Measurements from ENCODE around the gene PLCB1. TPM values are rescaled to one million over a fixed set of nuclear protein-coding genes. Genes with fewer than 3 reads are reported as not detected.

The PLCB1 gene
- total RNA-seq, 2 experiments from 2014 or later: 1.9 to 2.2 TPM

DNA sequence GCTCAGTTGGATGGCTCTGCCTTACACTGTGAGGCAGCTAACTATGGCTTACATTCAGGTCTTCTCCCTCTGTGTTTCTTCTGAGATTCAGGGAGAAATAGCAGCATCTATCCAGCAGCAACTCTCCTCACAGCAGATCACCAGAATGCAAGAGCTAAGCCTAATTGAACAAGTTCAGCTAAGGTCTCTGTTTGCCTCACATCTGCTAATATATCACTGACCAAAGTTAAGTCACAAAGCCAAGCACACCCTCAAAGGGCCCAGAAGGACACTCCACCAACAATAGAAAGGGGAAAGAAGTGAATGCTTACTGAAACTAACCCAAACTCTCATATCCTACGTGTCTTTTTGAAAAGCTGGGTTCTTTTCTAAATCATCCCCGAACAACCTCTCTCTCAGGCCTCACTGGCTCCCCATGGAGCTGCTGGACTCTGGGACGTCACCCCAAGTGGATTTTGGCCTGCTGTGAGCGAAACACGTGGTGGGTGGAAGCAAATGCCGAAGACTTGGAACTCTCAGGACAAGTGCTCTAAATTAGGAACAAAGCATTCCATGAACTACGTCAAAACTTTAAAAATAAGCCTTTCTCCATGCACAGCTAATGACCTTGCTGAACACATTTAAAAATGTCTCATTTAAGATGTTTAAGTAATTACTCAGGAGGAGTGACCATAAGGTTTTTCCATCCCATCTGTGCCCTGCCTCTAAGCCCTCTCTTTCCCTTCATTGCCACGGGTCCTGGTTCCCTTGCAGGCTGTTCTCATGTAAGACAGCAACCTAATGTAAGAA, 769.4 kb downstream of the PLCB1 start:
- ChIA-PET CTCF (no interaction called here), POLR2A (no interaction called here)
- Mint-ChIP-seq H3K36me3 (ENCODE audit: low read depth) (no peaks in the 10 kb centered on the region), H3K4me1 (no peaks in the 10 kb centered on the region), H3K4me3 (no peak overlapping the region), H3K9me3 (peaks cover 3% of the 10 kb centered on the region), H3K27me3 (no peaks in the 10 kb centered on the region), H3K27ac (no peak overlapping the region)
- DNase-seq: no peak

DNA sequence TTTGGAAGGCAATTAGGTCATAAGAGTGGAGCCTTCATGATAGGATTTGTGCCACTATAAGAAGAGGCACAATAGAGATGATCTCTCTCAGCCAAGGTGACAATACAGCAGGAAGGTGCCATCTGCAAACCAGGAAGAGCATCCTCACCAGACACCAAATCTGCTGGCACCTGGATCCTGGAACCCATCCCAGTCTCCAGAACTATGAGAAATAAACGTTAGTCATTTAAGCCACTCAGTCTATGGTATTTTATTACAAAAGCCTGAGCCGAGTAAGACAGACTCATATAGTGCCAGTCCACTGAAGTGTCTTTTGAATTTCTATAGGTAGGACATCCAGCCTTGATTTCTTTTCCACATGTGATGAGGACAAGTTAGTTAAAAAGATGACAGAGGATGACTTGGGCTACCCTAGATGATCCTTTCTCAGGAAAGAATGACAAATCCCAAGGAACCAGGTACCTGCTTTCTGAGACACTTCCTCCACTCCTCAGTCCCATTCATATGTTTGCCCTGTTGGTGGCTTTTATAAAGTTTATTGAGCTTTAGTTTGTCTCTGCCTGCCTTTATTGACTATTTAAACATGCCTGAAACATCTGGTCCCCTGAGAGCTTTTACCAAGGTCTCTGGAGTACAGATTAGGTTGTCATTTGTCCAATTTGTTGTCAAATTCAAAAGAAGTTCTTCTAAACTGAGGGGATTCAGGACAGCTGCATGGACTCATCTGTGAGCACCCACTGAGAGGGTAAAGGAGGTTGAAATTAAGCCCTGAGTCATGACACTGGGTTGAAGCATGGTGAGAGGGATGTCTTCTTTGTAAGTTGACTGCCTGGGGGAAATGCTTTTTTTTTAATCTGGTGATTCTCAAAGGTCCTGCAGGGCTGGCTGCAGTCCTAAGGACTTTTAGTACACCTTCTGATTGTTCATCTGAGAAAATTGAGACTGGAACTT, 771.9 kb downstream of the PLCB1 start:
- H3K9me3 Mint-ChIP-seq: peaks cover 3% of the 10 kb centered on the region
- ChIA-PET CTCF (no interaction called here), POLR2A (no interaction called here)
- no peak overlapping the region for H3K4me3 Mint-ChIP-seq
- DNase-seq: no peak
- no peaks in the 10 kb centered on the region for H3K4me1 Mint-ChIP-seq
- H3K27ac Mint-ChIP-seq: no peak overlapping the region
- no peaks in the 10 kb centered on the region for H3K27me3 Mint-ChIP-seq
- H3K36me3 Mint-ChIP-seq (ENCODE audit: low read depth): no peaks in the 10 kb centered on the region

DNA sequence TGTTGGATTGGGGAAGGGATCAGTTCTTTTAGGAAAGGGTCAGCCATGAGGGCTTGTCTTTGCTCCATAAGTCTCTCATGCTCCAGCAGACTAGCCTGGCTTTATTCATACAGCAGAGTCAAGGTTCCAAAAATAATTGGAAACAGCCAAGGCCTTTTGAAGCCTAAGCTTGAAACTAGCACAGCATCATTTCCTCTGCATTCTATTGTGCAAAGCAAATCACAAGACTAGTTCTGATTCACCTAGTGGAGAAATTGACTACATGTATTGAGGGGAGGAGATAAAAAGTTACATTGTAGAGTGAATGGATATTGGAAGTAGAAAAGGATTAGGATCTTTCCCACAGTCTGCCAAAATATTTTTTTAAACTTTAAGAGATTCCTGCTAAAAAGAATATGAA, 777.5 kb downstream of the PLCB1 start:
- no peaks in the 10 kb centered on the region for H3K27me3 Mint-ChIP-seq
- CTCF ChIA-PET: no interaction called here
- POLR2A ChIA-PET: no interaction called here

DNA sequence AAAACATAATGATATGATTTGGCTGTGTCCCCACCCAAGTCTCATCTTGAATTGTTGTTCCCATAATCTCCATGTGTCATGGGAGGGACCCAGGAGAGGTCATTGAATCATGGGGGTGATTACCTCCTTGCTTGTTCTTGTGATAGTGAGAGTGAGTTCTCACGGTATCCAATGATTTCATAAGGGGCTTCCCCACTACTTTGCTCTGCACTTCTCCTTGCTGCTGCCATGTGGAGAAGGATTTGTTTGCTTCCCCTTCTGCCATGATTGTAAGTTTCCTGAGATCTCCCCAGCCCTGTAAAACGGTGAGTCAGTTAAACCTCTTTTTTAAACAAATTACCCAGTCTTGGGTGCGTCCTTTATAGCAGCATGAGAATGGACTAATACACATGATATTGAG, 780.0 kb downstream of the PLCB1 start:
- no peaks in the 10 kb centered on the region for H3K36me3 Mint-ChIP-seq (ENCODE audit: low read depth)
- no peaks in the 10 kb centered on the region for H3K27me3 Mint-ChIP-seq
- H3K4me3 Mint-ChIP-seq: no peak overlapping the region
- DNase-seq: no peak
- no peaks in the 10 kb centered on the region for H3K4me1 Mint-ChIP-seq
- no peak overlapping the region for H3K27ac Mint-ChIP-seq
- ChIA-PET POLR2A (no interaction called here), CTCF (no interaction called here)
- peaks cover 10% of the 10 kb centered on the region for H3K9me3 Mint-ChIP-seq

More for the DNA sequence above, 777.5 kb downstream of the PLCB1 start:
- DNase-seq: no peak
- Mint-ChIP-seq H3K36me3 (ENCODE audit: low read depth) (no peaks in the 10 kb centered on the region), H3K9me3 (peaks cover 3% of the 10 kb centered on the region), H3K4me3 (no peak overlapping the region), H3K27ac (no peak overlapping the region), H3K4me1 (no peaks in the 10 kb centered on the region)

DNA sequence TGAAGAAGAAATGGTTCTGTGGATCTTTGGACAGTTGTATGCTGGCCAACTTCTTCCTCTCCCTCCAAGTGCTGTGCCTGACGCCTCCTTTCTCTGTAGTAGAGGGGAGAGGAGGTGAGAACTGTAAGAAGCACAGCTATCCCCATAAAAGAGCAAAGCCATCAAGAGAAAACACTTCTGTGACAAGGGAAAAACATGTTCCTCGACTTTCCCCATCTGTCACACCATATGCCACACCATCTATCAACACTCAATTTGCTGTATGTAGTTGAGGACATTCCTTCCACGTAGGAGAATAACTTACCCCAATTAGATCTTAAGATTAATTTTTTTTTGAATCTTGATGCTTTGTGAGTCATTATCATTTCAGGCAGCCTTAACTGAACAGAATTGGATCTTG, 780.7 kb downstream of the PLCB1 start:
- H3K27ac Mint-ChIP-seq: no peak overlapping the region
- POLR2A ChIA-PET: no interaction called here
- H3K36me3 Mint-ChIP-seq (ENCODE audit: low read depth): no peaks in the 10 kb centered on the region
- DNase-seq: no peak
- H3K27me3 Mint-ChIP-seq: no peaks in the 10 kb centered on the region
- CTCF ChIA-PET: no interaction called here
- H3K4me3 Mint-ChIP-seq: no peak overlapping the region
- no peaks in the 10 kb centered on the region for H3K4me1 Mint-ChIP-seq
- H3K9me3 Mint-ChIP-seq: peaks cover 10% of the 10 kb centered on the region

DNA sequence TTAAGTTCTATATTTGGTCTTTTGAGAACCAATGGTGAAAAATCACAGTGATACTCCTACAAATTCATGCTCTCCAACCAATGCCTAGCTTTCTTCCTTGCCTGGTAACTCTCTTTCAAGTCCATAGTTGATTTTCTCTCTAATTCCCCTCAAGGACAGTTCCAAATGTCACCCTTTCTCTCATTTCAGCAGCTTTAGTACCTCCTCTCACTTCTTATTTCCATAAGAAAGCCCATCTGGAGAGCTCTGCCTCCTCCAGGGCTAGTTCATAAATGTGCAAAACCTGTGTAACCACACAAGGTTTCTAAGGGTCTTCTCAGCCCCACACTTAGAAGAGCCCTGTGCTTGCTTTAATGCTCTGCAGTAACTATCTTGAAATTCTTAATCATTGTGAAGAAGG, 781.4 kb downstream of the PLCB1 start:
- no peaks in the 10 kb centered on the region for H3K4me1 Mint-ChIP-seq
- H3K27me3 Mint-ChIP-seq: no peaks in the 10 kb centered on the region
- DNase-seq: no peak
- CTCF ChIA-PET: no interaction called here
- H3K27ac Mint-ChIP-seq: no peak overlapping the region
- no peak overlapping the region for H3K4me3 Mint-ChIP-seq
- H3K9me3 Mint-ChIP-seq: peaks cover 9% of the 10 kb centered on the region
- H3K36me3 Mint-ChIP-seq (ENCODE audit: low read depth): no peaks in the 10 kb centered on the region
- POLR2A ChIA-PET: no interaction called here

DNA sequence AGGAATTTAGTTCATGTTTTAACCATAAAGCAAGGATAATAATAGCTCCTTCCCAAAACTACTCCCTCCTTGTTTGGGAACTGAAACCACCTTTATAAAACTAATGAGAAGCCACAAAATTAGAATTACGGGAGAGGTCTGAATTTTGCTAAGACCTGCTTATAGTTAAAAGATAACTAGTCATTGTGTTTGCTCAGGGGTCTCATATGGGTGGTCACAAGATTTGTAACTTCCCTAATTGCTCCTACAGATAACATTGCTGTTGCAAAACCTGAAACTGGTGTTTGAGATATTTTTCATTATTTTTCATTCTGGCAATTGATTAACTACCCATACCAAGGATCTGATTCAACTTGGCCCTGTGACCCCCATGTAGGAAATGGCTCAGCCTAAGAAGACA, 782.4 kb downstream of the PLCB1 start:
- ChIA-PET CTCF (no interaction called here), POLR2A (no interaction called here)

DNA sequence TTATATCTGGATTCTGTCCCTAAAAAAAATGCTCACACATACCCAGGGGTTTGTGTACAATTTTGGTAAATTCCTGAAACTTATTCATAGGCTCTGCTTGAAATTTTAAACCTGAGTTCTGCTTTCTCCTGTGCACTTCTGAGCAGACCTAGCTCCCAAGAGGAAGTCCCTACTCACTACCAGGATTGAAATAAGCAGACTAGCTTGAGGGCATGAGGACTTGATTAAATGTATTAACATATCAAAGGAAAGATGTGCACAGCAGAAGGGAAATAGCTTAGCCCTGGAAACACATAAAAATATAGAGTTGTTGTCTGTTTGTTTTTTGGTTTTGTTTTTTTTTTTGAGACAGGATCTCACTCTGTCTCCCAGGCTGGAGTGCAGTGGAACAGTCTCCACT, 785.0 kb downstream of the PLCB1 start:
- CTCF ChIA-PET: no interaction called here

More for the DNA sequence above, 782.4 kb downstream of the PLCB1 start:
- no peaks in the 10 kb centered on the region for H3K4me1 Mint-ChIP-seq
- no peaks in the 10 kb centered on the region for H3K36me3 Mint-ChIP-seq (ENCODE audit: low read depth)
- DNase-seq: no peak
- H3K27me3 Mint-ChIP-seq: no peaks in the 10 kb centered on the region
- H3K4me3 Mint-ChIP-seq: no peak overlapping the region
- peaks cover 9% of the 10 kb centered on the region for H3K9me3 Mint-ChIP-seq
- H3K27ac Mint-ChIP-seq: no peak overlapping the region

DNA sequence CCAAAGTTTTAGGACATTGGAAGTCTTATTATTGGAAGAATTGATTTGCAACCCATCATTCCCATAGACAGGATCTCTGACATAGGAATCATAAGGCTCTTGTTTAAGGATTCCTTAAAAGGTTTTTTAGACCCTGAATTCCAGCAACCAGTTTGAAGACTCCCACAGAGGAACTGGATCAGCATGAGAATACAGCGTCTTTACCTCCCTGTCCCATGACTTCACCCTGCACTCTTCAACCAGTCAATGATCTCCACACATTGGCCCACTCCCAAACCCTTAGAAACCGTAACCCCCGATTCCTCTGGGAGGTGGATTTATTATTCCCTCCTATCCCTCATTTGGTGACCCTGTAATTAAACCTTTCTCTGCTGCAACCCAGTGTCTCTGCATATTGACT, 786.1 kb downstream of the PLCB1 start:
- no peak overlapping the region for H3K4me3 Mint-ChIP-seq
- no peak overlapping the region for H3K27ac Mint-ChIP-seq
- H3K9me3 Mint-ChIP-seq: peaks cover 9% of the 10 kb centered on the region
- CTCF ChIA-PET: no interaction called here
- no peaks in the 10 kb centered on the region for H3K4me1 Mint-ChIP-seq
- no peaks in the 10 kb centered on the region for H3K27me3 Mint-ChIP-seq
- no peaks in the 10 kb centered on the region for H3K36me3 Mint-ChIP-seq (ENCODE audit: low read depth)
- POLR2A ChIA-PET: no interaction called here
- no peak for DNase-seq

More for the DNA sequence above, 785.0 kb downstream of the PLCB1 start:
- Mint-ChIP-seq H3K27me3 (no peaks in the 10 kb centered on the region), H3K4me1 (no peaks in the 10 kb centered on the region), H3K27ac (no peak overlapping the region), H3K36me3 (ENCODE audit: low read depth) (no peaks in the 10 kb centered on the region), H3K9me3 (peaks cover 9% of the 10 kb centered on the region), H3K4me3 (no peak overlapping the region)
- DNase-seq: no peak
- POLR2A ChIA-PET: no interaction called here

DNA sequence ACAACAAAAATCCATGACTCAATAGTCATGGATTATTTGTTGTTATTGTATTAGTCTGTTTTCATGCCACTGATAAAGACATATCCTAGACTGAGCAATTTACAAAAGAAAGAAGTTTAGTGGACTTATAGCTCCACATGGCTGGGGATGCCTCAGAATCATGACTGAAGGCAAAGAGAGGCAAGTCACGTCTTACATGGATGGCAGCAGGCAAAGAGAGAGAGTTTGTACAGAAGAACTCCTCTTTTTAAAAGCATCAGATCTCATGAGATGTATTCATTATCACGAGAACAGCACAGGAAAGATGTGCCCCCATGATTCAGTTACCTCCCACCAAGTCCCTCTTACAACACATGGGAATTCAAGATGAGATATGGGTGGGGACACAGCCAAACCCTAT, 792.5 kb downstream of the PLCB1 start:
- ChIA-PET POLR2A (no interaction called here), CTCF (no interaction called here)
- Mint-ChIP-seq H3K27me3 (no peaks in the 10 kb centered on the region), H3K27ac (no peak overlapping the region), H3K36me3 (ENCODE audit: low read depth) (no peaks in the 10 kb centered on the region), H3K4me1 (no peaks in the 10 kb centered on the region), H3K4me3 (no peak overlapping the region), H3K9me3 (peaks cover 4% of the 10 kb centered on the region)
- DNase-seq: no peak

DNA sequence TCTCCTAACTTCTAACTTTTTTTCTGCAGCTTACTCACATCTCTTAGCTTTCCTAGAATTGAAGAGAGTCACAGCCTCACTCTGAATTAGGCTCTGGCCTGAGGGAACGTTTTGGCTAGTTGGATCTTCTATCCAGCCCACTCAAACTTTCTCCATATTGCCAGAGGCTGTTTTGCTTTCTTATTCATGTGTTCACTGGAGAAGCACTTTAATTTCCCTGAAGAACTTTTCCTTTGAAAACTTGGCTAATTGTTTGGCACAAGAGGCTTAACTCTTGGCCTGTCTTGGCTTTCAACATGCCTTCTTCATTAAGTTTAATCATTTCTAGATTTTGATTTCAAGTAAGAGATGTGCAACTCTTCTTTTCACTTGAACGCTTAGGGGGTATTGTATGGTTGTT, 798.7 kb downstream of the PLCB1 start:
- Mint-ChIP-seq H3K4me1 (no peaks in the 10 kb centered on the region), H3K4me3 (no peak overlapping the region), H3K27me3 (no peaks in the 10 kb centered on the region), H3K36me3 (ENCODE audit: low read depth) (no peaks in the 10 kb centered on the region), H3K27ac (no peak overlapping the region), H3K9me3 (peaks cover 12% of the 10 kb centered on the region)
- DNase-seq: no peak
- POLR2A ChIA-PET: no interaction called here
- CTCF ChIA-PET: no interaction called here

DNA sequence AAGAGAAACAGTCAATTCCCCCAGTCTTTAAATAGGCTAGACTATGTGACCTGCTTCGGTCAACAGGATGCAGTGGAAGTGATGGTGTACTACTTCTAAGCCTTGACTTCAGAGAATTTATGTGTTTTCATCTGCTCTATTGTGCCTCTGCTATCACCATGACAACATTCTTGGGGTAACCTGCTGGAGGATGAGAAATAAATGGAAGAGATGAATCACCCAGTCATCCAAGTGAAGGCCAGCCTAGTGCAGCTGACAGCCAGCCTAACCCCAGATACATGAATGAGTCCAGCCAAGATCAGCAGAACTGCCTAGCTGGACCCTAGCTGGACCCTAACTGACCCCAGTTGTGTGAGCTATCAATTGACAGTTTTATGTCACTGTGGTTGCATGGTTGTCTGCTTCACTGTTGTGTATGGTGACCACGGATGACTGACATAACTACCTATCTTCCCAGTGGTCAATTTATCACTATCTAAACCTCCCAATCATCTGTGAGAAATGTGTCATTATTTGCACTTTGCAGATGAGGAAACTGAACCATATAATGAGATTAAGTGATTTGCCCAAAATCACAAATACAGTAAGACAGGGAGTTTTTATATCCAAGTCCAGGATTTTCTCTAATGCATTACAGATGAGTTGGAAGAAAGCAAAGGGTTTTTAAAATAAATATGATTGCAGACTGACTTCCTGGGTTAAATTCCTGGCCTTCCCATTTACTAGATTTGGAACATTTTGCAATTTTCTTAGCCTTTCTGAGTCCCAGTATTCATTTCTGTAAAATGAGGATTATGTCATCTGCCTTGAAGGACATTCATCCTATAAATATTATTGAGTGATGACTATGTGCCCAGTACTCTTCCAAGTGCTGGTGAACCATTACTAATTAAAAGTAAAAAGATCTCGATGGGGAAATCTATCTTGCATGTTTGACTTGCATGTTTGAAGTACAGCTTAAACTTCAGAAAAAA, 800.4 kb downstream of the PLCB1 start:
- ChIA-PET POLR2A (no interaction called here), CTCF (no interaction called here)
- DNase-seq: no peak
- Mint-ChIP-seq H3K4me3 (no peak overlapping the region), H3K27me3 (no peaks in the 10 kb centered on the region), H3K4me1 (no peaks in the 10 kb centered on the region), H3K27ac (no peak overlapping the region), H3K9me3 (peaks cover 14% of the 10 kb centered on the region), H3K36me3 (ENCODE audit: low read depth) (no peaks in the 10 kb centered on the region)

DNA sequence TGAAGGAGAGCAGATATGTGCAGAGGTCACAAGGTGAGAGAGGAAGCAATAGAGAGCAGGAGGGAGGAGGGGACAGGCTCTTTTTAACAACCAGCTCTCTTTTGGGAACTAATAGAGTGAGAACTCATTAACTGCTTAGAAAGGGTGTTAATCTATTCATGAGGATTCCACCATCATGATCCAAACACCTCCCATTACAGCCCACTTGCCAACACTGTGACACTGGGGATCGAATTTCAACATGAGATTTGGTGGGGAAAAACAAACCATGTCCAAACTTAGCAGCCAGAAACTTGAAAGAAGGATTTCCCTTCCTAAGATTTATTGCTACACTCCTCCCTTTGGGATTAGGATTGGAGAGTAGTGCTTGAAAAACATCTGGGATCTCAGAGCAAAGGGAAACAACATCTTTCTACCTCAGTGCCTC, 801.3 kb downstream of the PLCB1 start:
- Mint-ChIP-seq H3K9me3 (peaks cover 15% of the 10 kb centered on the region), H3K4me1 (no peaks in the 10 kb centered on the region), H3K27me3 (no peaks in the 10 kb centered on the region), H3K4me3 (no peak overlapping the region), H3K36me3 (ENCODE audit: low read depth) (no peaks in the 10 kb centered on the region), H3K27ac (no peak overlapping the region)
- POLR2A ChIA-PET: no interaction called here
- no peak for DNase-seq
- CTCF ChIA-PET: no interaction called here

Data from activated CD4-positive, alpha-beta memory T cell treated with anti-CD3 and anti-CD28 coated beads, Interleukin-2, amount 10 ng/mL, durations not matched to agents 7 days and 5 days (primary cell).